HG02840 (cell line): ENCODE results near the gene ABL1.

Experiments used
- ATAC-seq: cut with Tn5 transposase; IDR thresholded peaks from one replicate; pipeline ENCODE4 v1.9.1; 2021; ENCODE audit warnings: mild to moderate bottlenecking, moderate library complexity, moderate number of reproducible peaks; ENCODE audit not compliant: unreplicated experiment, low FRiP score

Gene ABL1

GRCh38 chr9:130886981-130887380 lies 51.9 kb downstream of the ABL1 start:
- ATAC-seq, result no peak

GRCh38 chr9:130887494-130888144 lies 52.6 kb downstream of the ABL1 start:
- ATAC-seq, result no peak

- ATAC-seq, result no peak
Measured at GRCh38 chr9:130888146-130888885, 53.3 kb downstream of the ABL1 start.

- no peak for ATAC-seq
Measured at GRCh38 chr9:130890124-130890523, 55.1 kb downstream of the ABL1 start.

- no peak for ATAC-seq
Measured at GRCh38 chr9:130890870-130891687, 56.0 kb downstream of the ABL1 start.

- ATAC-seq, result no peak
Measured at GRCh38 chr9:130891688-130892476, 56.8 kb downstream of the ABL1 start.

GRCh38 chr9:130892477-130893304 lies 57.6 kb downstream of the ABL1 start:
- ATAC-seq, result no peak

- no peak for ATAC-seq
Measured at GRCh38 chr9:130893341-130894101, 58.5 kb downstream of the ABL1 start.

GRCh38 chr9:130894546-130894945 lies 59.5 kb downstream of the ABL1 start:
- ATAC-seq, result no peak

- no peak for ATAC-seq
Measured at GRCh38 chr9:130895038-130895437, 60.0 kb downstream of the ABL1 start.

- no peak for ATAC-seq
Measured at GRCh38 chr9:130895481-130896232, 60.6 kb downstream of the ABL1 start.

GRCh38 chr9:130896233-130897014 lies 61.4 kb downstream of the ABL1 start, which contains the start of gene QRFP:
QRFP (minus strand) TSS chr9:130896812; CDS start chr9:130893838, 2,974 bp downstream.
- no peak for ATAC-seq

GRCh38 chr9:130897105-130897751 lies 62.2 kb downstream of the ABL1 start:
- ATAC-seq, result no peak

GRCh38 chr9:130897848-130898551 lies 62.9 kb downstream of the ABL1 start:
- ATAC-seq, result no peak

- no peak for ATAC-seq
Measured at GRCh38 chr9:130898552-130898852, 63.4 kb downstream of the ABL1 start.

- ATAC-seq, result no peak
Measured at GRCh38 chr9:130899051-130899748, 64.1 kb downstream of the ABL1 start.
